HG03571 (cell line): ENCODE measurements around the gene RGS11.
"Not testable (repeated sequence)": the region's sequence is repeated elsewhere in the genome, so short reads cannot be mapped to it uniquely, and the experiment has no call there.

ENCODE experiments used
- ATAC-seq: cut with Tn5 transposase; IDR thresholded peaks from one replicate; pipeline ENCODE4 v1.9.1; 2021; ENCODE audit not compliant: unreplicated experiment

The RGS11 gene

DNA sequence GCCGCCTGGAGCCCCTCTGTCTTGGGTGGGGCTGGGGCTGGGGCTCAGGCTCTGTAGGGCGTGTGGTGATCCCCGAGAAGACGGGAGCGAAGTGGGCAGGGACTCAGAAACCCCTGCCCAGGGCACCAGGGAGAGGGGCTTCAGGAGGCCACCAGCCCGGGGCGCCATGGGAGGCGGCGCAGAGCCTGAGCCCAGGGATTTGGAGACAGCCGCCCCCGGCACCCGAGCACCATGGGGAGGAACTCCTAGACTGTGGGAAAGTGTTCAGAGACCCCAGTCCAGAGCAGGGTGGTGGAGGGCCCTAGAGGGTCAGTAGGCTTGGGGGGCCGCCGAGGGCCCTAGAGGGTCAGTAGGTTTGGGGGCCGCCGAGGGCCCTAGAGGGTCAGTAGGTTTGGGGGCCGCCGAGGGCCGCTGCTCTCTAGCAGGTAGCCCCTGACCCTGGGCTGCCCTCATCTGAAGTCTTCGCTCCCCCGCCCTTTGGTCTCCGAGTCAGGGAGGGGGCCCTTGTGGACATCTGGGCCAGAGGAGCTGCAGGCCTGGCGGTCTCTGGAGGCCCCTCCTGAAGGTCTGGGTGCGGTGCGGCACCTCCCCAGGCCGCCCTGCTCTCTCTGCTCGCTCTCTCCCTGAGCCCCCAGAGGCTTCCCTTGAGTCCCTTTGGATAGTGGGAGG is 5.4 kb upstream of the RGS11 start:
- ATAC-seq: no peak

DNA sequence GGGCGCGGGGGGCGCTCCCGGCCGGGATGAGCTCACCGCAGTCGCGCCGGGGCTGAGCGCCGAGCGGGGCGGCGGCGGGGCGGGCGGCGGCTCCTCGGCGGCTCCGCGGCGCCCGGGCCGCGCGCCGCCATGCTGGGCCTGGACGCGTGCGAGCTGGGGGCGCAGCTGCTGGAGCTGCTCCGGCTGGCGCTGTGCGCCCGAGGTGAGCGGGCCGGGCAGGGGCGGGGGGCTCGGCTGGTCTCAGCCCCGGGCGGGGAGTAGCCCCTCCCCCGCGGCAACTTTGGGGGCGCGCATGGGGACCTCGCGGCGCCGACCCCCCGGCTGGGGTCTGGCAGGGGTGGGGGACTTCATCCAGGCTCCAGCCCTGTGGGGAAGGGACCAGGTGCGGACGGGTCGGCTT is 4.8 kb upstream of the RGS11 start, which contains the start of gene ARHGDIG:
Gene ARHGDIG, plus strand, starts transcription at position 40 of the 400 bp plus-strand sequence. Its CDS starts 90 bp downstream, at position 130.
- no peak for ATAC-seq

DNA sequence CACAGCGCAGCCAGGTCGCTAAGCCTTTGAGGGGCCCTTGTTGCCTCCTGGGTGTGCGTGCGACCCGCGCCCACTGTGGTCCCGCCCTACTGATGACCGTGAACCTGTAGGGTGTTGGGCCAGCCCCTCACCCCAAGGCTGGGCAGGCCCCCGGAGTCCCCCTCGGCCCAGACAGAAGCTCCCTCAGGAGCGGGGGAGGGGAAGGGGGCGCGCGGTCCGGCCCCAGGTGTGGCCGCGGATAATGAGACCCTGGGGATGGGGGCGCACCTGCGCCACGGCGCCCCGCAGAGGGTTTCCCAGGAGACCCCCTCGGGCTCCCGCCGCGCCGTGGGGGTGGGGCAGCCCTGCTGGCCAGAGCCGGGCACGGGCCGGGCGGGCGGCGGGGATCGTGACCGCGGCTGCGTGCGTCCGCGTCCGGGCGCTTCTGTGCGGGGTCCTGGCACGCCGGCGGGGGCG is 4.3 kb upstream of the RGS11 start:
- no peak for ATAC-seq

DNA sequence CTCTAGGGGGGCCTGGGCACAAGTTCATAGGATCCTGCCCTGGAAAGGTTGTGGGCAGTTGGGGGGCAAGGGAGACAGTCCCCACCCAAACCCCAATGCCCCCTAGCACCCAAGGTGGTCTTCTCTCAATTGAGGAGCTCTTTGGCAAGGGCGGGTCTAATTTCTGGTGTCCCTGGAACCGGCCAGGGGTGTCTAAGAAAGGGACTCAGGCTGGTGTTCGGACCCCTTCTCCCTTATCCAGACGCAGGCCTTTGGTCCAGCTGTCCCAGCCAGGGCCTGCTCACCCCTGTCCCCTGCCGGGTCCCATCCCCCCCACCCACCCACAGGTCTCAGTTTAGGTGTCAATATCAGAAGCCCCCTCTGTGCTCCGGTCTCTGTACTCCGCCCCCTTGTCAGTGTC is 3.8 kb upstream of the RGS11 start:
- no peak for ATAC-seq

DNA sequence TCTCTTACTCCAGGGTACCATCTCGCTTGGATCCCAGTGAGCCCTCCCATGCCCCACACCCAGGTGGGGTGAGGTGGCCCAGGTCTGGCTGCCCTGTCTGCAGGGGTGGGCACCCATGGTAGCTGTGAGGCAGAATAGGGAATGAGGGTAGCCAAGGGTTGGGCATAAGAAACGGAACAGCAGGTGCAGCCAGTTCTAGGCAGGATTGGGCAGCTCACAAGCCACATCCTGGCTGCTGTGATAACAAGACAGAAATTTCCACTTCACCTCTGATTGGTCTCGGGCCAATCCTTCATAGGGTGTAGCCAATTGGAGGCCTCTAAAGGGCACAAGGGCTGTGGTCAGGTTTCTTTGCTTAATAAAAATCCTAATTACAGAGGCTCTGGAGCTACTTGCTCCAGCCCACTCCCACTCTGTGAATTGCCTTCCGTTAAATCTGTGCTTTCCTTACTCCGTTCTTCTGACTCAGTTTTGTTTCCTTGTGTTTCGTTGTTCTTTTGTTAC is 3.2 kb upstream of the RGS11 start:
- ATAC-seq: no peak

DNA sequence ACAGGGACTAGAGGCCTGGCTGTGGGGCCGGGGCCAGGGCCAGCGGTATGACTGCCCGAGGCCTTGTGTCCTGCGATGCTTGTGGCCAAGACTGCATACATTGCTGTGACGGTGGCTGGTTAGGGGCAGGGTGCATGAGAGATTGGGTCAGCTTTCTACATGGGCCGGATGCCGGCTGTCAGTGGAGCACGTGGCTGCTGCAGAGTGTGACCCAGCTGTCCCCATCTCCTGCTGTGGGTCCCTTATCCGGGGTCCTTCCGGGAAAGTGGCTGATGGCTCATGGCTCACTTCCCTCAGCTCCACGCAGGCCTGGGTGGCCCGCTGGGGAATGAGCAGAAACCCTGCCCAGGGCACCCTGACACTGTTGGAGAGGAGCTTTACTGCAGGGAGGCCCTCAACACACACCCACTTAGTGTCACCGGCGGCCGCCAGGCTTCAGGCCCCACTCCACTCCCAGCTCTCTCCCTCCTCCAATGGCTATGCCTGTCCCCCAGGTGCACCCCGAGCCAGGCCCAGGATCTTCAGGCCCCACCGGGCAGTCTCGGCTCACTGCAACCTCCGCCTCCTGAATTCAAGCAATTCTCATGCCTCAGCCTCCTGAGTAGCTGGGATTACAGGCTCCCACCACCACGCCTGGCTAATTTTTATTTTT is 808 bp upstream of the RGS11 start:
- ATAC-seq: no peak

DNA sequence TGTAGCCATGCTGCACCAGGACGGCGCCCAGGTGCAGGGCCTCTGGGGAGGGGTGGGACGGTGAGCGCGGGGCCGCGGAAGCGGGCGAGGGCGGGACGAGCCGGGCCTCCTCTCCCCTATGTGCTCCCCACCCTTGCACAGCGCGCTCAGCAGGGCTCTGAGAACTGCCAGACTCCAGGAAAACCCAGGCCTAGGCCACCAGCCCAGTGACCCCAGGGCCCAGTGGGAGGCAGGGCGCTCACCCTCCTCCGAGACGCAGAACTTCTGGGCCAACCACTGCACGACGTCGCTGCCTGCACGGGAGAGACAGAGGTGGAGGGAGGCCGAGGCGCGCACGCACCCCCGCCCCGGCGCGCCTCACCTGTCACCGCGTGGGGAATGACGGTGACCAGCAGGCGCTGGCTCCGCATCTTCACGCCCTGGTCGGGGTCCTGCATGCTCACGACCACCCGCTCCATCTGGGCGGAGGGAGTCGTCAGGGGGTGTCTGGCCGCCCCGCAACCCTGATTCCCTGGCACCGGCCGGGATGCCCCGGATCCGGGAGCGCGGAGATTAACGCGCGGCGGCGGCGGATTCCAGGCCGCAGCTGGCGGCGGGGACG is 603 bp downstream of the RGS11 start:
- no peak for ATAC-seq

DNA sequence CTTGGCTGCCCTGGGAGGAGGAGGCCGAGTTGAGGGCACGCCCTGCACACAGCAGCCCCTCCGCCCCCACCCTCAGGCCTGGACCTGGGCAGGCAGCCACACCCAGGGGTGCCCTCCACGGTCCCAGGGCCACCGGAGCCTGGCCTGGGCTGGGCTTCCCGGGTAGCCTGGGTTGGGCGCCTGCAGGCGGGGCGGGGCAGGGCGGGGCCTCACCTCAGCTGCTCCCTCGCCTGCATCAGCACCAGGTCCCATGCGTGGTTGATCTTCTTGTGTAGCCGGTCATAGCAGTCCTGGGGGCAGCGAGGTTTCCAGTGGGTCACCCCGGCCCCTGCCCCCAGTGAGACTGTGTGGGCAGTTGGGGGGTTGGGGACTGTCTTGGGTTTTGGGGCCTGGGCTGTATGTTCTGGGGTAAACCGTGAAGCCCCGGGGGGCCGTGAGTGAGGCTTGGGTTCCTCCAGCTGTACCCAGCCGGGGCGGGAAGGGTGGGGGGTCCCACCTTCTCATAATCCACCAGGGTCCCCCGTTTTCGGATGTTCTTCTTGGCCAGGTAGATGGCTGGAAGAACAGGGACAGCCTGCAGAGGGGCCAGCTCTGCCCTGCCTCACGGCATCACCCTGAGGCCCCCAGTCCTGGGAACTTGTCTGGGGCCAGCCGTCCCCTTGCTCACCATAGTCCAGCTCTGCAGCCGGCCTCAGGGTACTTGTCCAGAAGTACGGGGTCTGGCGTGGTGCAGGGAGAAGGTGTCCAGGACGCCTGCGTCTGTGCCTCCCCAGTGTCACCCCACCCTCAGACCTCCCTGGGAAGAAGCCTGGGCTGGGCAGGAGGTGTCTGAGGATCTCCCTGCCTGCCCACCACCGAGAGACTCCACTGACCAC is 2.0 kb downstream of the RGS11 start:
- no peak for ATAC-seq

DNA sequence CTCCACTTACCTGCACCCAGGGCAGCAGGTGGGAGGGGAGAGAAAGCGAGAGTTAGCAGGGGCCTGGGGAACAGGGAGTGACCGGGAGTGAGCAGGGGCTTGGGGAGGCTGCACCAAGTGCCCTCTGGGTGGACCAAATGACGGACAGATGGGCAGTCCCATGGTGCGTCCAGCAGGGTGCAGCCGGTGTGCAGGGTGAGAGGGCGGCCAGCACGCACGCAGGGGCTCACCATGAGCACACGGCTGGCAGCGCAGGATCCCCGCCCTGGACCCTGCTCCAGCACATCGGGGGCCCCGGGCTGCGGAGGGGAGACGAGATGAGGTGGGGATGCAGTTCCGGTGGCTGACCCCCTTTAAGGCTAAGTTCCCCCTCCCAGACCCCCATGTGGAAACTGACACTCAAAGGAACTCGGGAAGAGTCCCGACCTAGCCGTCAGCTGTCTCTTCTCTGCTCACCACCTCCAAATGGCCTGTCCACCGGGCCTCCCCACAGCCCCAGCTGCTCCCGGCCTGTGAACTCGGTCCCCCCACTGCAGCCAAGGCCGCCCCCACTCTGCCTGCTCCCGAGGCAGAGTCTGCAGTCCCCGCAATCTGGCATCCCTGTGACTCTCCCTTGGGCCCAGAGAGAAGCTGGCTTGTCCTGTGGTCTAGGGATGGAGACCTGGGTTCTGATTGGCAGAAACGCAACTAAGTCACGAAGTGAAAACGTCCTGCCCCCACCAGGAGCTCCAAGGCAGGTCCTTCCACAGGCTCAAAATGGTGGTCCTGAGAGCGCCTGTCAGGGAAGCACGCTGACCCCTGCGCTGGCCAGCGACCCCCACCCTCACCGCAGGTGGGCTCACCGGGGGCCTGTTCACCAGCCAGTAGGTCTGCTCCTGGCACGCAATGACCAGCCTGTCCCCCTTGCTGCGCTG is 2.9 kb downstream of the RGS11 start:
- no peak for ATAC-seq

DNA sequence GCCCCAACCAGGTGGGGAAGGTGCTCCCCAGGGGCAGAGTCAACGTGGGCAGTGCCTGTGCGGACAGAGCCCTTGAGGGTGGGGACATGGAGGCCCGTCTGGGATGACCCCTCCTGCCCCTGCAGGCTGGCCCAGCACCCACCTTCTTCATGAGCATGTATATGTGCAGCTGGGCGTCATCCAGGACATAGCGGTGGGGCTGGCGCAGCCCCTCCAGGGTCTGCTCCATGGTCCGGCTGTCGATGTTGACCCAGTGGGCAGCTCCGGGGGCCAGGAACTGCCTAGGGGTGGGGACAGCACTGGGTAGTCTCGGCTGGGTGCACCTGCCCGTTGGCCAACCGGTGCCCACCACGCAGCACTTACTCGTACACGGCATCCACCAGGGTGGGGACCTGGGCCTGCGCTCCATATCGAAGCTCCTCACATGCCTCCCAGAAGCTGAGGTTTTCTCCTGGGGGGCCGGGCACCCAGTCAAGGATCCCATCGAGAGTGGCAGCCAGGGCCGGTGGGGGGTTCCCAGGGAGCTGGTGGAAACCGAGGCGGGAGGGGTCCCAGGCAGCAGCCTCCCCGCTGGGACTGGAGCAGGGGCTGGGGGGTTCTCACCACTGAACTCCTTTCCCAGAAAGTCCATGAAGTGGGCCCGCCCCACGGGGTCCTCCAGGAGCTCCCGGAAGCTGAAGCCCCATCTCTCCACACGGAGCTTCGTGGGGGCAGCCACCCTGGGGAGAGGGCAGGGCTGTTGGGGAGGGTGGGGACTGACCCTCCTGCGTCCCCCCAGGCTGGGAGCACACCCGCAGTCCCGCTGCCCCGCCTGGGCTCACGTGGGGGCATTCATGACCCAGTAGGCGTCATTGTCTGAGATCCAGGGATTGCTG is 5.1 kb downstream of the RGS11 start:
- ATAC-seq: no peak

DNA sequence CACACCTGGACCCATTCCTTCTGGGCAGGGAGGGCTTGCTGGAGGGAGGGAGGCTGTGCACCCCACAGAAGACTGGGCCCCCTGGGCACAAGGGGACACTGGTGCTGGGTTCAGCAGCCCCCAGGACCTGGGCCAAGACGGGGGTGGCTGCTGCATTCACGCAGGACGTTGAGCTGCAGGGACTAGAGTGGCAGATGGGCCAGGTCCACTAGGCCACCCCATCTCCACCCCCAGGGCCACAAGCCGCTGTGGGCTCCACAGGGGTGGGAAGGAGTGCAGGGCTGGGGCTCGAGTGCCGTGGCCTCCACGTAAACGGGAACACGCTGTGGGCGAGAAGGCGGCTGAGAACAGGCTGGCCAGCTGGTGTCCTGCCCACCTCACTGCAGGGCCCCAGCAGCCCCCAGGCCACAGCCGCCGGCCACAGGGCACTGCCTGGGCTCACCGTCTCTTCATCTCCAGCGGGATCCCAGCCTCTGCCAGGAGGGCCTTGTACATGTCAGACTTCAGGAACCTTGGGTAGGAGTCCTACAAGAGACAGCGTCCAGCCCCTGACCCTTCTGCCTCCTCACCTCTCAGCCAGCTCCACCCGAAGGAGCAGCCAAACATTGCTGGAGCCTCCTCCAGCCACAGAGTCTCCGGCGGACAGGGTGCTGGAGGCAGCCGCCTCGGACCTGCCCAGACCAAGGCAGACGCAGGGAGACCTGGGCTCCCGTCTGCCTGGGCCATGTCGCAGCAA is 6.5 kb downstream of the RGS11 start:
- no peak for ATAC-seq

DNA sequence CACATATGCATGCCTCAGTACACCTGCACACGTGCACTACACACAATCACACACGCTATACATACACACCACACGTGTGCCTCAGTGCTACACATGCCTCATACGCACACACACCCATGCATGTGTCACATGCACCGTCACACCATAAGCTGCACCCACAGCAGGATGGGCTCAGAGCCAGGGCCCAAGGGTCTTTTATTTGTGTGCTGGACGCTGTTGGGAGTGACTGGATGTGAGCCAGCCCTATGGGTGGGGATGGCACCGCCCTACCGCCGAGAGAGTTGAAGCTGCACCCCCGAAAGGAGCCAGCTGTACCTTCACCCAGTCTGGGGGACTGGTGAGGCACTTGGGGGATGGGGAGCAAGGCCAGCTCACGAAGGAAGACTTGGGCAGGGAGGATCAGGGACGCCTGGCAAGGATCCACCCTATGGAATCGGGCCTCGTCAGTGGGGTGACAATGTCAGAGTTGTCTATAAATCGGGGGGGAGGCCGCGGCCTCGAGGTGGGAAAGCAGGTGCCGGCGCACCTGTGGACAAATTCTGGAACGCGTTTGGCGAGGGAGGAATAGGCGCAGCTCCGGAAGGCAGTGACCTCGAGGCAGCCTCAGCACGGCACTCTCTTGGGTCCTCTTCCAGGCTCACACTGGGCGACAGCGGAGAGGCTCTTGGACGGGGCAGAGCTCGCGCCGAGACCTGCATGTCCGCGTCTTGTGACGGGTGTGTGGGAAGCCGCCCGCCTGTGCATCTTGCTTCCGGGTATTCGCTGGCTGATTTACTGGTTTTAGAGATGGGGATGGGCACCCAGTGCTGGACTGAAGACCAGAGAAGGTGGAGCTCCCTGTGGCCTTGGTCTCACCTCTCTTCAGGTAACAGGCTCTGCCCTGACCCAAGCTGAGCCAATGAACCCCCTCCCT is 7.3 kb downstream of the RGS11 start:
- no peak for ATAC-seq

DNA sequence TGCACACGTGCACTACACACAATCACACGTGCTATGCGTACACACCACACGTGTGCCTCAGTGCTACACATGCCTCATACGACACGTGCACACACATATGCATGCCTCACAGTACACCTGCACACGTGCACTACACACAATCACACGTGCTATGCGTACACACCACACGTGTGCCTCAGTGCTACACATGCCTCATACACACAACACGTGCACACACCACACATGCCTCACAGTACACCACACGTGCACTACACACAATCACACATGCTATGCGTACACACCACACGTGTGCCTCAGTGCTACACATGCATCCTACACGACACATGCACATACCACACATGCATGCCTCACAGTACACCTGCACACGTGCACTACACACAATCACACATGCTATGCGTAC is 8.2 kb downstream of the RGS11 start:
- ATAC-seq: not testable (repeated sequence)

DNA sequence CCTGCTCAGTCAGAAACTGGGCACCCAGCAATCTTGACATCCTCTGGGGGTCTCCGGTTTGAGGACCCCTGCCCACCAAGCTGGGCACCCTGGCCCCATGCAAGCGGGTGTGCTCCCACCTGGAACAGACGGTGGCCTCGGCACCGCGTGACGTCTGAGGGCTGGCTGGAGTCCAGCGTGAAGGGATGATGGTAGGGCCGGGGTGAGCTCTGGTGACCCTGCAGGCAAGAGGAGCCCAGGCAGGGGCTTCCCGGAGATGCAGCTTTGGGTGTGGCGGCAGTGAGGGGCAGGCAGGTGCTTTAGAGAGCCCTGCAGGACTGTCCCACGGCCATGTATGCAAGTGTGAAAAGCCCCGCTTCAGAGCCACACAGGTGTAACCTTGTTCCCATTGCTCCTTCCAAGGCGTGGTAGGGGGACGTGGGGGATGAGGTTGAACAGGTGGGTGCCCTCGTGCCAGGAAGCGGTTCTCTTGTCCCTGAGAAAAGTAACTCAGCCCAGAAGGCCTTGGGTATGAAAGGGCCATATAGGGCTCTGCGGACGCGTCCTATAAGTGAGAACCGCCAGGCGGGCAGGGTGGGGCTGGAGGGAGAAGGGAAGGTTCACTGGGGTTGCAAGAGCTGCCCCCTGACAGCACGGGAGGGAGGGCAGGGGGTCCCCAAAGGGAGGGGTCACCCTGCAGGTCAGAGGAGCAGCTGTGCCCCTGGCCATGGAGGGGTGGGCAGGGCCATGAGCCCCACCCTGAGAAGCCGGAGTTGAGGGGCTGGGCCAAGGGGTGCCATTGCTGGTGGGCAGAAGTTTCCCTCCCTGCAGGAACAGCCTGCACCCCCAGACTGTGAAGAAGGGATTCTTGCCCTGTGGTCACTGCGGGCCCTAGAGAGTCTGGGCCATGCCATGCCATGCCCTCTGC is 9.2 kb downstream of the RGS11 start:
- ATAC-seq: no peak

DNA sequence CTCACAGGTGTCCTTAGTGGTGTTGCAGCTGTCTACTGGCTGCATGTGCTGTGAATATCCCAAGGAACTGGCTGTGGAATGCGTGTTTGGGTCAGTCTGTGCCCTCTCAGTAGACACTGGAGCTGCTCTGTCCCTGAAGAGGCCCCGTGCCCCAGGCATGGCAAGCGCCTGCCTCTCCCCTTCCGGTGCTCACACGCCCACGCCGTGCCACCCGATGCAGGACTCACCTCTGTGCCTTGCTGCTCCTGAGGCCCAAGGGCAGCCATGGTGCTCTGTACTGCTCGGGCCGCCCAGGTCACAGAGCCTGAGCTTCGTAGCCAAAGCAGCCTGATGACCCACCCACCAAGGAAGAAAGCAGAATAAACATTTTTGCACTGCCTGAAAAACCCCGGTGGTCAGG is 10.0 kb downstream of the RGS11 start:
- ATAC-seq: no peak

DNA sequence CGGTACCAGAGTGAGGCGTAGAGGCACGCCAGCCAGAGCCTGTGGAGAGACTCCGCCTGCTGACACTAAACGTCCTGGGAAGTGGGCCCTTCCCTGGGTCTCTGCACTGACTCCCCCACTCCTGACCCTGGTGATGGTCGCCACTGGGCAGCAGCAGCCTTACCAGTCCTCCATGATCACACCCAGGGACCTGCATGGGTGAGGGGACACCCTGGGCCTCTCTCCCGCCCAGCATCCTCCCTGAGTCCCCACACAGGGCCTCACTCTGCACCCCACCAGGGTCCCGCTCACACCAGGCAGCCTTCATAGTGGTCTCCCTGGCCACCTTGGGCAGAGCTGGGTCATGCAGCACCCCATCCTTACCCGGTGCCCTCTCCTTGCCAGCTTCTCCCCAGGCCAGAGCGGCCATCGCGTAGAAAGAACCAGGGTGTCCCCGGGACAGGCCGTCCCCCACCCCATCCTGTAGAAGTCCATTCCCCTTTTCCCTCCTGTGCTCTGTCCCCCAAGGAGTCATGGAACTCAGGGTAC is 10.7 kb downstream of the RGS11 start:
- no peak for ATAC-seq
